H1 (cell line): ENCODE data around the gene N4BP3. TPM values are rescaled to one million over a fixed set of nuclear protein-coding genes. Genes with fewer than 3 reads are reported as not detected.

Experiments used
- CBX5 ChIP-seq: fragments of 300-800, 300-1000 bp; sonication (generic); IDR thresholded peaks from 2 replicates; pipeline ENCODE4 v1.7.1; 2016; ENCODE audit warnings: antibody characterized with exemption, low read length, low read depth
- EP300 ChIP-seq, 2 experiments: IDR thresholded peaks; 1 replicate in 1 of 2; 2 replicates in 1 of 2; pipeline ENCODE4 v1.6.1; 2011 to 2012; ENCODE audit warnings: low read depth in 2 of 2, low read length in 2 of 2, mild to moderate bottlenecking in 2 of 2, borderline replicate concordance in 1 of 2, inconsistent platforms in 1 of 2, moderate library complexity in 1 of 2
- polyA plus RNA-seq, 7 experiments: library from polyadenylated mRNA; depleted of rRNA in 3 of 7; stranded (reverse) in 5 of 7; unstranded in 2 of 7; fragments of >200 nt in 5 of 7; fragments of 200-250 nt in 2 of 7; gene quantifications; 1 replicate in 5 of 7; 2 replicates in 1 of 7; 4 replicates in 1 of 7; pipeline versions ENCODE4 v1.2.1 to v1.2.3, GENCODE V29; 2011 to 2013; ENCODE audit warnings: missing spikeins in 2 of 7, mixed read lengths in 2 of 7
- total RNA-seq: library from RNA; stranded (reverse); fragmentation: NEBNext Ultra II Directional; extraction: Animal tissue kit (Norgen Biotek cat#: 25700); gene quantifications from 2 replicates; pipeline ENCODE4 v1.2.1, GENCODE V29; 2021
- TF ChIP-seq, protein P1 (sequence below): IDR thresholded peaks from 2 replicates; pipeline ENCODE4 v1.6.1; 2012; ENCODE audit warnings: low read length, inconsistent platforms

The N4BP3 gene
- total and polyA plus RNA-seq, 2 of the 8 experiments (the other 6 are each of a cell fraction or from before 2014, with no cell fraction given) = 13.1 to 39.2 TPM

DNA sequence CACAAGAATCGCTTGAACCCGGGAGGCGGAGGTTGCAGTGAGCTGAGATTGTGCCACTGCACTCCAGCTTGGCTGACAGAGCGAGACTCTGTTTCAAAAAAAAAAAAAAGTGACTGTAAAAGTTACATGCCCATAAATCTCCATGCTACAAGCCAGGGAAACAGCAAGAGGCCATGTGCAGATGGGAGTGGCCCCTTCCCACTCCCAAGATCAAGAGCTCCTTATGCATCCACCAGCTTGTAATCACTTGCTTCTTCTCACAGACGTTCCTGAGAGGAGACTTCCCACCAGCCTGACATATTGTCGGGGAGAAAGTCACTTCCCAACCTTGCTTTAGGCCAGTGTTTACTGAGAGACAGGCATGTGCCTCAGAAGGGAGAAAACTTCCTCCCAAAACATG, 45.6 kb upstream of the N4BP3 start (continued):
- TF ChIP-seq, protein P1, sequence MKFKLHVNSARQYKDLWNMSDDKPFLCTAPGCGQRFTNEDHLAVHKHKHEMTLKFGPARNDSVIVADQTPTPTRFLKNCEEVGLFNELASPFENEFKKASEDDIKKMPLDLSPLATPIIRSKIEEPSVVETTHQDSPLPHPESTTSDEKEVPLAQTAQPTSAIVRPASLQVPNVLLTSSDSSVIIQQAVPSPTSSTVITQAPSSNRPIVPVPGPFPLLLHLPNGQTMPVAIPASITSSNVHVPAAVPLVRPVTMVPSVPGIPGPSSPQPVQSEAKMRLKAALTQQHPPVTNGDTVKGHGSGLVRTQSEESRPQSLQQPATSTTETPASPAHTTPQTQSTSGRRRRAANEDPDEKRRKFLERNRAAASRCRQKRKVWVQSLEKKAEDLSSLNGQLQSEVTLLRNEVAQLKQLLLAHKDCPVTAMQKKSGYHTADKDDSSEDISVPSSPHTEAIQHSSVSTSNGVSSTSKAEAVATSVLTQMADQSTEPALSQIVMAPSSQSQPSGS = no peak
- TF ChIP-seq EP300 (IDR thresholded peaks at IDR 0.05; ENCODE audit: borderline replicate concordance in 1 of 2, low read depth in 2 of 2, low read length in 2 of 2) (no peak), CBX5 (no peak)
